ENCODE data around the gene STOM.

DNA sequence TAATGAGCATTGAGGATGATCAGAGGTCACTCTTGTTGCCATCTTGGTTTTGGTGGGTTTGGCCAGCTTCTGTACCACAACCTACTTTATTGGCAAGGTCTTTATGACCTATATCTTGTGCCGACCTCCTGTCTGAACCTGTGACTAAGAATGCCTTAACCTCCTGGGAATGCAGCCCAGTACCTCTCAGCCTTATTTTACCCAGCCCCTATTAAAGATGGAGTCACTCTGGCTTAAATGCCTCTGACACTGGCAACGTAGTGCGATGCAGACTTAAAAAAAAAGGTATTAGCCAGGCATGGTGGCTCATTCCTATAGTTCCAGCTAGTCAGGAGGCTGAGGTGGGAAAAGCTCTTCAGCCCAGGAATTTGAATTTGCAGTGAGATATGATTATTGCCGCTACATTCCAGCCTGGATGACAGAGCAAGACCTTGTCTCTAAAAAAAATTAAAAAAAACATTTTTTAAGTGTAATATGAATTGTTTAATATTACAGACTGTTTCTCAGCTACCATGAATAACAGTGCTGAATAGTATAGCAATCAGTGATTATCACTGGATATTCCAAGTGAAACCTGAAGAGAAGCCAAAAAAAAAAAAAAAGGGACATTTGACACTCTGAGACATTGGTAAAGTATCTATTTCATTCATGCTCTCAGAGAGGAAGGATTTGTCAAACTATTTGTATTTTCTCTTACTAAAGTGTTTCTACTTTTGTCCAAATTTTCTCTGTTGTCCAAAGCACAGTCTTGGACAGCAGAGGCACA lies 18.3 kb upstream of the STOM start:
- TF ChIP-seq KLF8 (tag by site-specific recombination; IDR thresholded peaks at IDR 0.05) (no peak), ZNF416 (tag by site-specific recombination; IDR thresholded peaks at IDR 0.05) (no peak), ZIC2 (tag by site-specific recombination; IDR thresholded peaks at IDR 0.05) (no peak)
- TF ChIP-seq, protein P1, sequence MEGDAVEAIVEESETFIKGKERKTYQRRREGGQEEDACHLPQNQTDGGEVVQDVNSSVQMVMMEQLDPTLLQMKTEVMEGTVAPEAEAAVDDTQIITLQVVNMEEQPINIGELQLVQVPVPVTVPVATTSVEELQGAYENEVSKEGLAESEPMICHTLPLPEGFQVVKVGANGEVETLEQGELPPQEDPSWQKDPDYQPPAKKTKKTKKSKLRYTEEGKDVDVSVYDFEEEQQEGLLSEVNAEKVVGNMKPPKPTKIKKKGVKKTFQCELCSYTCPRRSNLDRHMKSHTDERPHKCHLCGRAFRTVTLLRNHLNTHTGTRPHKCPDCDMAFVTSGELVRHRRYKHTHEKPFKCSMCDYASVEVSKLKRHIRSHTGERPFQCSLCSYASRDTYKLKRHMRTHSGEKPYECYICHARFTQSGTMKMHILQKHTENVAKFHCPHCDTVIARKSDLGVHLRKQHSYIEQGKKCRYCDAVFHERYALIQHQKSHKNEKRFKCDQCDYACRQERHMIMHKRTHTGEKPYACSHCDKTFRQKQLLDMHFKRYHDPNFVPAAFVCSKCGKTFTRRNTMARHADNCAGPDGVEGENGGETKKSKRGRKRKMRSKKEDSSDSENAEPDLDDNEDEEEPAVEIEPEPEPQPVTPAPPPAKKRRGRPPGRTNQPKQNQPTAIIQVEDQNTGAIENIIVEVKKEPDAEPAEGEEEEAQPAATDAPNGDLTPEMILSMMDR (tag by site-specific recombination; IDR thresholded peaks at IDR 0.05) = no peak
- TF ChIP-seq, protein P2, sequence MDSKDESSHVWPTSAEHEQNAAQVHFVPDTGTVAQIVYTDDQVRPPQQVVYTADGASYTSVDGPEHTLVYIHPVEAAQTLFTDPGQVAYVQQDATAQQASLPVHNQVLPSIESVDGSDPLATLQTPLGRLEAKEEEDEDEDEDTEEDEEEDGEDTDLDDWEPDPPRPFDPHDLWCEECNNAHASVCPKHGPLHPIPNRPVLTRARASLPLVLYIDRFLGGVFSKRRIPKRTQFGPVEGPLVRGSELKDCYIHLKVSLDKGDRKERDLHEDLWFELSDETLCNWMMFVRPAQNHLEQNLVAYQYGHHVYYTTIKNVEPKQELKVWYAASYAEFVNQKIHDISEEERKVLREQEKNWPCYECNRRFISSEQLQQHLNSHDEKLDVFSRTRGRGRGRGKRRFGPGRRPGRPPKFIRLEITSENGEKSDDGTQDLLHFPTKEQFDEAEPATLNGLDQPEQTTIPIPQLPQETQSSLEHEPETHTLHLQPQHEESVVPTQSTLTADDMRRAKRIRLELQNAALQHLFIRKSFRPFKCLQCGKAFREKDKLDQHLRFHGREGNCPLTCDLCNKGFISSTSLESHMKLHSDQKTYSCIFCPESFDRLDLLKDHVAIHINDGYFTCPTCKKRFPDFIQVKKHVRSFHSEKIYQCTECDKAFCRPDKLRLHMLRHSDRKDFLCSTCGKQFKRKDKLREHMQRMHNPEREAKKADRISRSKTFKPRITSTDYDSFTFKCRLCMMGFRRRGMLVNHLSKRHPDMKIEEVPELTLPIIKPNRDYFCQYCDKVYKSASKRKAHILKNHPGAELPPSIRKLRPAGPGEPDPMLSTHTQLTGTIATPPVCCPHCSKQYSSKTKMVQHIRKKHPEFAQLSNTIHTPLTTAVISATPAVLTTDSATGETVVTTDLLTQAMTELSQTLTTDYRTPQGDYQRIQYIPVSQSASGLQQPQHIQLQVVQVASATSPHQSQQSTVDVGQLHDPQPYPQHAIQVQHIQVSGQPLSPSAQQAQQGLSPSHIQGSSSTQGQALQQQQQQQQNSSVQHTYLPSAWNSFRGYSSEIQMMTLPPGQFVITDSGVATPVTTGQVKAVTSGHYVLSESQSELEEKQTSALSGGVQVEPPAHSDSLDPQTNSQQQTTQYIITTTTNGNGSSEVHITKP (tag by site-specific recombination; IDR thresholded peaks at IDR 0.05) = no peak
- TF ChIP-seq, protein P3, sequence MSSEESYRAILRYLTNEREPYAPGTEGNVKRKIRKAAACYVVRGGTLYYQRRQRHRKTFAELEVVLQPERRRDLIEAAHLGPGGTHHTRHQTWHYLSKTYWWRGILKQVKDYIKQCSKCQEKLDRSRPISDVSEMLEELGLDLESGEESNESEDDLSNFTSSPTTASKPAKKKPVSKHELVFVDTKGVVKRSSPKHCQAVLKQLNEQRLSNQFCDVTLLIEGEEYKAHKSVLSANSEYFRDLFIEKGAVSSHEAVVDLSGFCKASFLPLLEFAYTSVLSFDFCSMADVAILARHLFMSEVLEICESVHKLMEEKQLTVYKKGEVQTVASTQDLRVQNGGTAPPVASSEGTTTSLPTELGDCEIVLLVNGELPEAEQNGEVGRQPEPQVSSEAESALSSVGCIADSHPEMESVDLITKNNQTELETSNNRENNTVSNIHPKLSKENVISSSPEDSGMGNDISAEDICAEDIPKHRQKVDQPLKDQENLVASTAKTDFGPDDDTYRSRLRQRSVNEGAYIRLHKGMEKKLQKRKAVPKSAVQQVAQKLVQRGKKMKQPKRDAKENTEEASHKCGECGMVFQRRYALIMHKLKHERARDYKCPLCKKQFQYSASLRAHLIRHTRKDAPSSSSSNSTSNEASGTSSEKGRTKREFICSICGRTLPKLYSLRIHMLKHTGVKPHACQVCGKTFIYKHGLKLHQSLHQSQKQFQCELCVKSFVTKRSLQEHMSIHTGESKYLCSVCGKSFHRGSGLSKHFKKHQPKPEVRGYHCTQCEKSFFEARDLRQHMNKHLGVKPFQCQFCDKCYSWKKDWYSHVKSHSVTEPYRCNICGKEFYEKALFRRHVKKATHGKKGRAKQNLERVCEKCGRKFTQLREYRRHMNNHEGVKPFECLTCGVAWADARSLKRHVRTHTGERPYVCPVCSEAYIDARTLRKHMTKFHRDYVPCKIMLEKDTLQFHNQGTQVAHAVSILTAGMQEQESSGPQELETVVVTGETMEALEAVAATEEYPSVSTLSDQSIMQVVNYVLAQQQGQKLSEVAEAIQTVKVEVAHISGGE (tag by site-specific recombination; conservative IDR thresholded peaks at IDR 0.05; ENCODE audit: low read depth) = no peak
